ENCODE data around the gene RBM18.

RBM18 gene

GRCh38 chr9:122264360-122265148, at the start of gene RBM18, which contains the start of gene MRRF:
RBM18 (minus strand) TSS chr9:122264840; CDS start chr9:122261492, 3,348 bp downstream.
MRRF (plus strand) TSS chr9:122264882; CDS start chr9:122270892, 6,010 bp downstream.
- DNase-seq (ENCODE audit: low read depth): peak; percentile 91

DNA sequence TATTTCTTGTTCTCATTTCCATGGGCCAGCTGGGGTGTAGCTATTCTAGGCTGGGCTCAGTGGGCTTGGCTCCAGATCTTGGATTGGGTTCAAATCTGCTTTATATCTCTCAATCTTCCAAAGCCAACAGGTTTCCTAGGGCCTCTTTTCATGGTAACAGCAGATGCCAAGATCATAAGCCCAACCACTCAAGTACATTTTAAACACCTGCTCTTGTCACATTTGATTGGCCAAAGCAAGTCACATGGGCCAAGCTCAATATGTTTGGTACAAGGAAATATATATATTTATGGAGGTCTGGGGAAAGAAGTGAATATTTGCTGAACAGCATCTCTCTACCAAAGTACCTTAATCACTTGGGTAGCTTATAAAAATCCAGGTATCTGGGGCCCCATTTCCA, 49.5 kb upstream of the RBM18 start:
- DNase-seq (ENCODE audit: low read depth): no peak

GRCh38 chr9:122309861-122310260, 45.2 kb upstream of the RBM18 start:
- no peak for DNase-seq (ENCODE audit: low read depth)

GRCh38 chr9:122307925-122308324, 43.3 kb upstream of the RBM18 start:
- DNase-seq (ENCODE audit: low read depth): no peak

- no peak for DNase-seq (ENCODE audit: low read depth)
These were observed 42.4 kb upstream of the RBM18 start for GRCh38 chr9:122307061-122307460.

GRCh38 chr9:122302237-122303093, 37.8 kb upstream of the RBM18 start:
- no peak for DNase-seq (ENCODE audit: low read depth)

DNA sequence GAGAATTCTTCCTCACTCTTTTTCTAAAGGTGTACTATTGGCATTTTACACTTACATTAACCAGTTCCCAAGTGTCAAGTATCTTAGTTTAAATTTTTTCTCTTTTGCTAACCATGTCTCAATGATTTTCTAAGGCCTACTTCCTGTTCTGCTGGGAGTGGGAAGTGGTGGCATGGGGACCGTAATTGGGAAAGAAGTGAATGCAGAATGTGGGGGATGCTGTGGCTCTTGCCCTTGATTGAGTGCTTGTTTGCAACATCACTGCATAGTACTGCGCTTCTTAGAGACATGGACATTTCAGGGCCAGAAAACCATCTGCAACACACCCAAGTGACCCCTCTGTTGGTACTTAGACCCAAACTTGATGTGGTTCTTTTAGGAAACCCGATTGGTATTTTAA, 32.9 kb upstream of the RBM18 start:
- DNase-seq (ENCODE audit: low read depth): no peak

DNA sequence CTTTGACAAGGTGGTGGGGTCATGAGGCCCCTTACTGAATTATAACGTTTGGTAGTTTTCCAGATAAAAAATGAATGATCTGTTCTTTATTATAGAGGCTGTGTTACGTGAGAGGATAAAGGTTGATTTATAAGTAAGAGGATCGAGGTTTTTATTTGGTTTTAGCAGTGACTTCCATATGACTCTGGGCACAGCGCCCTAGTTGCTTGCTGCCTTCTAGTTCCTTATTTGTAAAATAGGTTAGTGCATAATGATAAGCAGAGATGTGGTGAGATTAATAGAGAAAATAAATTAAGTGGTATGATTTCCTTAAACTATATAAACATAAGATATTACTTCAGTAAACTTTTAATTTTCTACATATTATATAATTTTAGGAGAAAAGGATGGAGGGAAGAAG, 29.9 kb upstream of the RBM18 start:
- no peak for DNase-seq (ENCODE audit: low read depth)

DNA sequence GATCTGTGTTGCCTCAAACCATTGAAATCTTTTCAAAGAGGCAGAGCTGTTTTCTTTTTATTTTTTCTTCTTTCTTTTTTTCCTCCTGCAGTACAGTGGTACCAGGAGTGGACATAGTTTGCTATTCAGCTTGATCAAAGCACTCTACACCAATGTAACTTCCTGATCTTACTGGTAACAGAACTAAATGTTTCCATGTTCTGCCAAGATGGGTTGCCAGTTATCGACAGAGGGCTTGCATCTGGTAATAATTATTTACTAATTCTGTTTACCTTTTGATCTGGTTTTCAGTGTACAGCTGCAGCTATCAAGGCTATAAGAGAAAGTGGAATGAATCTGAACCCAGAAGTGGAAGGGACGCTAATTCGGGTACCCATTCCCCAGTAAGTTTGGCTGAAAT, 26.8 kb upstream of the RBM18 start:
- no peak for DNase-seq (ENCODE audit: low read depth)

- DNase-seq (ENCODE audit: low read depth): no peak
These were observed 22.6 kb upstream of the RBM18 start for GRCh38 chr9:122287214-122287720.

GRCh38 chr9:122286764-122287163, 22.1 kb upstream of the RBM18 start:
- no peak for DNase-seq (ENCODE audit: low read depth)

DNA sequence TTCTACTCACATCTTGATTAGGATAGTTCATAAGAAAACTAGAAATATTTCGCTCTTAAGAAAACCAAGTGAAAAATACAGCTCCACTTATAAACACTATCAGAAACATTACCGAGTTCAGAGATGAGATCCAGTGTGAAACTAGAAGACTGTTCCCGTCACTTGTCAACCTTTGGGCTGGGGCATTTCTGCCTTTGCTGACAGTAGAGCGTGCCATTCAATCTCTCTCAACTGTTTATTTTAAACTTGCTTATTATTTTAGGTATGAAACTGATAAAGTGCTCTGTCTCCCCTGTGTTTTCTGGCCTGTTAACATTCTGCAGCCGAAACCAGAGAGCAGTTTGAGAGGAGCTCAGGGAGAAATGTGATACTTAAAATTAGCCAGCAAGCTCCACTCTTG, 16.7 kb upstream of the RBM18 start:
- DNase-seq (ENCODE audit: low read depth): no peak

DNA sequence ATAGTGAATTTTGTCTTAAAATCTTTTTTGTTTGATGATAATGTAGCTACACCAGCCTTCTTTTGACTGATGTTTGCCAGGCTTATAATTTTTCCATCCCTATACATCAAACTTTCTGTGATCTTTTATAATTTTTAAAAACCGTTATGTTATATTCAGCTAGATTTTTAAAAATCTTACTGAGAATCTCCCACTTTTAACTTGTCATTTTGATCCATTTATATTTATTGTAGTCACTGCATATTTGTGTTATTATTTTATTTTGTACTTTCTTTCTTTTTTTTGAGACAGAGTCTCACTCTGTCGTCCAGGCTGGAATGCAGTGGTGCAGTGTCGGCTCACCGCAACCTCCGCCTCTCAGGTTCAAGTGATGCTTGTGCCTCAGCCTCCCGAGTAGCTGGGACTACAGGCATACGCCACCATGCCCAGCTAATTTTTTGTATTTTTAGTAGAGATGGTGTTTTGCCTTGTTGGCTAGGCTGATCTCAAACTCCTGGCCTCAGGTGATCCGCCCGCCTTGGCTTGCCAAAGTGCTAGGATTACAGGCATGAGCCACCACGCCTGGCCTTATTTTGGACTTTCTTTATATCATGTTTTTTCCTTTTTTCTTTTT, 12.8 kb upstream of the RBM18 start:
- no peak for DNase-seq (ENCODE audit: low read depth)

DNA sequence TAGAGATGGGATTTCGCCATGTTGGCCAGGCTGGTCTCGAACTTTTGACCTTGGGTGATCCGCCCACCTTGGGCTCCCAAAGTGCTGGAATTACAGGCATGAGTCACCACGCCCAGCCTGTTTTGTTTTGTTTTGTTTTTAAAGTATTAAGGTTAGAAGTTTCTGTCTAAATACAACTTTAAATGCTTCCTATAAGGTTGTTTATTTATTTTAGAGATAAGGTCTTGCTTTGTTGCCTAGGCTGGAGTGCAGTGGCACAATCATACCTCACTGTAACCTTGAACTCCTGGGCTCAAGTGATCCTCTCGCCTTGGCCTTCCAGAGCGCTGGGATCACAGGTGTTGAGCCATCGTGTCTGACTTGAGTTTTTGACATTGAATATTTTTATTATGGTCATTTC, 11.5 kb upstream of the RBM18 start:
- DNase-seq (ENCODE audit: low read depth): no peak

DNA sequence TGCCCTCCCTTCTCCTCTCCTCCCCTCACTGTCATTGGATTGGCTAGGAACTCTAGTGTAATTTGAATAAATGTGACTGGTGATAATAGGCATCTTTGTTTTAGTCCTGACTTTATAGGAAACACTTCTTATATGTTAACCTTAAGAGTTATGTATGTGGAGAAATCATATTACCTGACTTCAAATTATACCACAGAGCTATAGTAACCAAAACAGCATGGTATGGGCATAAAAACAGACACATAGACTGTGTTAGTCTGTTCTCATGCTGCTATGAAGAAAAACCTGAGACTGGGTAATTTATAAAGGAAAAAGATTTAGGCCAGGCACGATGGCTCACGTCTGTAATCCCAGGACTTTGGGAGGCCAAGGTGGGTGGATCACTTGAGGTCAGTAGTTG, 9.4 kb upstream of the RBM18 start:
- no peak for DNase-seq (ENCODE audit: low read depth)

DNA sequence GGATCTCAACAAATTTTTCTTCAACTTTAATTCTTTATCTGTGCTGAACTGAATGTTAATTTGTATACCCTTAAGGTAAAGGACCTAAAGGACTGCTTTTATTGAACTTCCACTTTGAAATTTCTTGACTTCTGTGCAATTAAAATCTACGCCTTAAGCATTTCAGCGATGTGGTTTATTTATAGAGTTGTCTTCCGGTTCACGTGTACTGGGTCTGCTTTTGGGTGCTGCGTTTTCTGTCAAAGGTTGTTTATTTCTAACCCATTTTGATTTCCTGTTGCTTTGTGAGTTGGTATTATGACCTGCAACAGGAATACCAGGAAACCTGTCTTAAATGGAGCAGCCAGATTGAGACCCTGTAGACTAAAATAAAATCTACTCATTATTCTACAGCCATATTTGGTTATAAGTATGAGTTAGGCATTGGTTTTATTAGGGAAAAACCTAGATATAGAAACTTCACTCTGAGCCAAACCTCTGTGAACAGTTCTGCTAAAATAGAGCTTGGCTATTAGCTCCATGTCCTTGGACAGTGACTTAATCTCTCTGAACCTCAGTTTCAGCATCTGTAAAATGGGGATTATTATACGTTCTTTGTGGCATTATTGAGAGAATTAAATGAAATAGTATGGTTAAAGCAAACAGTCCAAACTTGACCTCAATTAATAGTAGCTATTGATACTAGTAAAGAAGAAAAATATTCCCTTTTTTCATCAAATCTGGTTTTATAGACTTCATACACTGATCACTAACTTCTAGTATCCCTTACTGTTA, 3.6 kb upstream of the RBM18 start:
- no peak for DNase-seq (ENCODE audit: low read depth)

DNA sequence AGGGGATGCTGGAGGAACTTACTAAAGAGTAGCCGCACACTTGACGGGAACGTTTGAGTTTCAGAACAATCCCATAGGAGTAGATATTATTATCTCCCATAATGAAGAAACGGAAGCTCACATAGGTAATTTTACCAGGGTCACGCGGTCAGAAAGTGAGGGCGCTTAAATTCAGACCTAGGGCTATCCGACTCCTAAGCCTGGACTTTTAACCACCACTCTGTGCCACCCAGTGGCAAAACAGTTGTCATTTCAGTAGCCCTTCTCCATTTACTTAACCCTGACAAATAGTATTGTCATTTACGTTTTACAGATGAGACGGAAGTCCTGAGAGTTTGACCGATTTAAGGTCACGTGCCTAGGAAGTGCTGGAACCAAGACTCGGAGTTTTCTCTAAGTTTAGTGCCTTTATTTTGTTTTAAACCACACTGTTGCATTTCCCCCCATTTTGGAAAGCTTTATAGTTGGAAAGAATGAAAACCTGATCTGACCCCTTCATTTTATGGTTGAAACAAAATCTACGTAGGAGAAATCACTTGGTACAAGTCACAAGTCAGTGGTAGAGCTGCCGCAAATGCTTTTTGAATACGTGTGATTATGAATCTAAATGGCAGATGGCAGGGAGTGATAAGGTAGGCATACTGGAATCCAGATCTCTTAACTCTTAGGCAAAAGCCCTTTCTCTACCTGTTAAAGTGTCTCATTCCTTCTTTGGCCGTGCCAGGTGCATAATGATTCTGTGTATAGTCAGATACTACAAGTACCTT, 692 bp upstream of the RBM18 start:
- DNase-seq (ENCODE audit: low read depth): peak; percentile 5

GRCh38 chr9:122263699-122264349, 816 bp downstream of the RBM18 start:
- no peak for DNase-seq (ENCODE audit: low read depth)

- no peak for DNase-seq (ENCODE audit: low read depth)
These were observed 2.6 kb downstream of the RBM18 start for GRCh38 chr9:122262073-122262472.

DNA sequence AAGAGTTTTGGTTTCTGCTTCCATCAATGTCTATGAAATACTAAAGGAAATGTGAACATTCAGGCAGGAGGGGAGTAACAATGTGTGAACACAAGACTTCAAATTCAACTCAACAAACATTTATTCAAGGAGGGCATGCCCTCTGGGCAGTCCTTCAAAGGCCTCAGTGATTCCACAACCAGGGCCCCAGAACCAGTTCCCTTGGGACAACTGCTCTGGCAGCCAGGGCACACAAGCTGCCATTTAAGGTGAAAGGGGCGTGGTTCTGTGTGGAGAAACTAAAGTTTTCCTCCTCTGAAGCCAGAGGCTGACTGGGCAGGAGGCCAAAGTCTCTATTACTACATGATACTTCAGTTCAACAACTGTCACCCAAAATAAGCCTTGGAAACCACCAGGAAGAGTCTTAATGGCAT, 3.2 kb downstream of the RBM18 start:
- DNase-seq (ENCODE audit: low read depth): no peak

Data from stimulated activated CD8-positive, alpha-beta memory T cell treated with anti-CD3 and anti-CD28 coated beads, Interleukin-15, amount 100 ng/mL, for 24 hours (primary cell).